Measurements from ENCODE around the gene MYO5A.

MYO5A gene

DNA sequence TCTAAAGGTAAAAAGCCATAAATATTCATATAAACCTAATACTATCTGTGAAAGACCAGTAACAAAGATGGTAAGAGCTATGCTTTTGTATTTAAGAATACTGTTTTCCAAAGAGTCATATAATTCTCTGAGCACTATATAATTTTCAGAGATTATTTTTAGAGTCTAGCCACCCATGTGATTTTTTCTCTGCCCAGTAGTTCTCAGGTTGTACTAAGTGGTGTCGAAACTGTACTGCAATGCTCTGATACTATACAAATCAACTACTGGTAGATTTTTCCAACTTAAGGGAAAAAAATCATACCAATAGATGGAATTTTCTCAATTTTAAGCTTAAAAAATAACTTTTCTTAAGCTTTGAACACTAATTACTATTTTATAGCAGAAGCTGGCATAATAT lies 104.8 kb downstream of the MYO5A start:
- TF ChIP-seq, protein P1, sequence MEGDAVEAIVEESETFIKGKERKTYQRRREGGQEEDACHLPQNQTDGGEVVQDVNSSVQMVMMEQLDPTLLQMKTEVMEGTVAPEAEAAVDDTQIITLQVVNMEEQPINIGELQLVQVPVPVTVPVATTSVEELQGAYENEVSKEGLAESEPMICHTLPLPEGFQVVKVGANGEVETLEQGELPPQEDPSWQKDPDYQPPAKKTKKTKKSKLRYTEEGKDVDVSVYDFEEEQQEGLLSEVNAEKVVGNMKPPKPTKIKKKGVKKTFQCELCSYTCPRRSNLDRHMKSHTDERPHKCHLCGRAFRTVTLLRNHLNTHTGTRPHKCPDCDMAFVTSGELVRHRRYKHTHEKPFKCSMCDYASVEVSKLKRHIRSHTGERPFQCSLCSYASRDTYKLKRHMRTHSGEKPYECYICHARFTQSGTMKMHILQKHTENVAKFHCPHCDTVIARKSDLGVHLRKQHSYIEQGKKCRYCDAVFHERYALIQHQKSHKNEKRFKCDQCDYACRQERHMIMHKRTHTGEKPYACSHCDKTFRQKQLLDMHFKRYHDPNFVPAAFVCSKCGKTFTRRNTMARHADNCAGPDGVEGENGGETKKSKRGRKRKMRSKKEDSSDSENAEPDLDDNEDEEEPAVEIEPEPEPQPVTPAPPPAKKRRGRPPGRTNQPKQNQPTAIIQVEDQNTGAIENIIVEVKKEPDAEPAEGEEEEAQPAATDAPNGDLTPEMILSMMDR (IDR thresholded peaks at IDR 0.05) = no peak

DNA sequence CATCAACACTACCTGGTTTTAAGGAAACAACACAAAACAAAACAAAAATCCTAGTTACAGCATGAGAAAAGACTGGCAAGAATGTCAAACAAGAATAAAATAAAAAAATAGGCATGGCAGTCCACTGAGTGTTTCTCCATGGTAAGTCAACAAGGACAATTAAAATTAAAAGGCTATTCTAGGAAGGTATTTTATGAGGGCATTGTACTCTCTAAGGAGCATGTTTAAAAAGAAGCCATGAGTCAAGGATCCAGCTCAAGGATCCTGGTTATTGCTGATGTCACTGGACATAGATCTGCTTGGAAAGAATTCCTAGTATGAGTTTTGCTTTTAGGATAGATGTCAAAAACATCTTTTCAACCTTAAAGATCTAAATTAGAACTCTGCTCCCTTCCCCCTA lies 106.7 kb downstream of the MYO5A start:
- Histone ChIP-seq H3K4me2 (ENCODE audit: low read length) (no peak overlapping the region), H3K9me3 (ENCODE audit: control insufficient read depth, low read length) (no peaks in the 10 kb centered on the region), H2AFZ (no peak overlapping the region), H3K27me3 (ENCODE audit: control insufficient read depth, insufficient read depth, low read length) (no peaks in the 10 kb centered on the region), H3K9ac (no peak overlapping the region), H3K4me3 (ENCODE audit: low read depth, low read length) (no peak overlapping the region), H3K79me2 (peaks cover 2% of the 10 kb centered on the region), H3K36me3 (ENCODE audit: control insufficient read depth, insufficient read depth, low read length) (no peaks in the 10 kb centered on the region), H3K4me1 (peaks cover 6% of the 10 kb centered on the region), H3K27ac (no peak overlapping the region)
- TF ChIP-seq, protein P1 (IDR thresholded peaks at IDR 0.05) = no peak

More for the DNA sequence above, 104.8 kb downstream of the MYO5A start:
- Histone ChIP-seq H3K27ac (no peak overlapping the region), H3K79me2 (peaks cover 2% of the 10 kb centered on the region), H2AFZ (no peak overlapping the region), H3K27me3 (ENCODE audit: control insufficient read depth, insufficient read depth, low read length) (no peaks in the 10 kb centered on the region), H3K9me3 (ENCODE audit: control insufficient read depth, low read length) (no peaks in the 10 kb centered on the region), H3K4me1 (peaks cover 6% of the 10 kb centered on the region), H3K9ac (no peak overlapping the region), H3K4me2 (ENCODE audit: low read length) (no peak overlapping the region), H3K36me3 (ENCODE audit: control insufficient read depth, insufficient read depth, low read length) (no peaks in the 10 kb centered on the region), H3K4me3 (ENCODE audit: low read depth, low read length) (no peak overlapping the region)

DNA sequence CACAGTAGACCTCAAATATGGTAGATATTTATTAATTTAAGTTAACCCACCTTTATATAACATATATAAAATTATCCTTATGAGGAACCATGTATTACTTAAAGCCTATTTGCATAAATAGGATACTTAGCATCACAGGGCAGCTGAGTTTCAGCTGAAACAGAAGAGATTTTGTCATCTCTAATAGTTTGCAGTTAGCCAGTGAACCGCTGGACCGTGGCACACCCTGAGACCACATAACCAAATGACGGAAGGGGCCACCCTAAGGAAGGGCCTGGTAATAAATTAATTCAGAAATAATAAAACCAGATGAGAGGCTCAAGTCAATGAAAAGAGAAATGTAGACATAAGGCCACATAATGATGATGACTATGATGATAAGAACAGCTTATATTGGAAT lies 107.7 kb downstream of the MYO5A start:
- no peak overlapping the region for H3K4me3 ChIP-seq (ENCODE audit: low read depth, low read length)
- H3K4me2 ChIP-seq (ENCODE audit: low read length) = no peak overlapping the region
- peaks cover 2% of the 10 kb centered on the region for H3K79me2 ChIP-seq

DNA sequence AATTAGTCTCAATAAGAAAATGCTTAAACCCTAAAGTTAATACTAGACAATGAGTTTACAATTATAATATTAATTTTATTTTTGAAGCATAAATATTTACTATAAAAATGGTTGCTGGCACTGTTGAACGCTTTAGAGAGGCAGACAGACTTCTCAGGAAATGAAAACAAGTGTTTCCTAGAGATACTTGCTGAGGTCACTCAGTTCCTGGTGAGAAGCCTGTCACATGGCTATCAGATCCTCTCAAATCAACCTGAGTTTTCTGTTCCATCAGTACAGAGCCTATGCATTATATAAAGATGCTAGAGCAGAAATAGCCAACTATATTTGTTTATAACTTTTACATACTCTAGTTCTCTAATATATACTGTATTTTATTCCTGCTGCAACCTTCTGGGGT lies 109.2 kb downstream of the MYO5A start:
- Histone ChIP-seq H2AFZ (no peak overlapping the region), H3K9me3 (ENCODE audit: control insufficient read depth, low read length) (no peaks in the 10 kb centered on the region), H3K79me2 (peaks cover 2% of the 10 kb centered on the region), H3K36me3 (ENCODE audit: control insufficient read depth, insufficient read depth, low read length) (no peaks in the 10 kb centered on the region), H3K9ac (no peak overlapping the region), H3K4me1 (peaks cover 6% of the 10 kb centered on the region), H3K4me3 (ENCODE audit: low read depth, low read length) (no peak overlapping the region), H3K4me2 (ENCODE audit: low read length) (no peak overlapping the region), H3K27me3 (ENCODE audit: control insufficient read depth, insufficient read depth, low read length) (no peaks in the 10 kb centered on the region), H3K27ac (no peak overlapping the region)
- TF ChIP-seq, protein P1 (IDR thresholded peaks at IDR 0.05) = no peak

More for the DNA sequence above, 107.7 kb downstream of the MYO5A start:
- H3K9ac ChIP-seq = no peak overlapping the region
- no peaks in the 10 kb centered on the region for H3K9me3 ChIP-seq (ENCODE audit: control insufficient read depth, low read length)
- TF ChIP-seq, protein P1 (IDR thresholded peaks at IDR 0.05) = no peak
- peaks cover 6% of the 10 kb centered on the region for H3K4me1 ChIP-seq
- no peak overlapping the region for H2AFZ ChIP-seq
- no peak overlapping the region for H3K27ac ChIP-seq
- H3K36me3 ChIP-seq (ENCODE audit: control insufficient read depth, insufficient read depth, low read length) = no peaks in the 10 kb centered on the region
- H3K27me3 ChIP-seq (ENCODE audit: control insufficient read depth, insufficient read depth, low read length) = no peaks in the 10 kb centered on the region

DNA sequence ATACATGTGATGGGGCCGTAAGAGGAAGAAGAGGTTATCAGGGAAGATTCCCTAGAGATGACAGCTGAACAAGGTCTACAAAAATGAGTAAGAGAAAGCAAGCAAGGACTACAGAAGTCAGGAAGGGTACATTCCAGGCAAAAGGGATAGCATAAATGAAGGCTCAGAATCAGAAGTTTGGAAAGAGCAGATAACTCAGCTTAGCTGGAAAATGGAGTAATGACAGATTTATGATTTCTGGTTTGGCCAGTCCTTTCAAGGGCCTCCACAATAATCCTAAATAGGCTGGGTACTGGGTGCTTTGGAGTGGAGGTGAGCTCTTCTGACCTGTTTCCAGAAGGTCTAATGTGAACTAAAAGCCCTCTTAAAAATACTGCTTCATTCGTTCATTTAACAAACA lies 110.7 kb downstream of the MYO5A start:
- no peak overlapping the region for H3K27ac ChIP-seq
- H3K4me1 ChIP-seq = peaks cover 6% of the 10 kb centered on the region
- no peak overlapping the region for H3K4me2 ChIP-seq (ENCODE audit: low read length)
- TF ChIP-seq, protein P1 (IDR thresholded peaks at IDR 0.05) = no peak
- H3K27me3 ChIP-seq (ENCODE audit: control insufficient read depth, insufficient read depth, low read length) = no peaks in the 10 kb centered on the region
- peaks cover 2% of the 10 kb centered on the region for H3K79me2 ChIP-seq
- H3K9me3 ChIP-seq (ENCODE audit: control insufficient read depth, low read length) = no peaks in the 10 kb centered on the region
- no peaks in the 10 kb centered on the region for H3K36me3 ChIP-seq (ENCODE audit: control insufficient read depth, insufficient read depth, low read length)
- no peak overlapping the region for H2AFZ ChIP-seq
- no peak overlapping the region for H3K9ac ChIP-seq
- no peak overlapping the region for H3K4me3 ChIP-seq (ENCODE audit: low read depth, low read length)

All from parathyroid adenoma (tissue), 2 donors.